Cardiac muscle cell (in vitro differentiated cells and primary cell): ENCODE data around the gene ZAR1. TPM values are rescaled to one million over a fixed set of nuclear protein-coding genes. Genes with fewer than 3 reads are reported as not detected.

ENCODE experiments used
- DNase-seq, 2 donors: peaks; one replicate each; pipeline versions ENCODE4 v3.0.0 to v3.0.0-alpha.2; 2010 to 2017; ENCODE audit warnings: low read depth in 1 of 2, low spot score in 1 of 2
- H3K27ac ChIP-seq: fragments of 200-600 bp; sonication (generic); 2 replicates; pipeline ENCODE4 v1.5.1; 2016
- H3K27me3 ChIP-seq: fragments of 200-600 bp; sonication (generic); 2 replicates; pipeline ENCODE4 v1.6.0; 2016; ENCODE audit warnings: control low read depth
- H3K36me3 ChIP-seq: fragments of 200-600 bp; sonication (generic); 2 replicates; pipeline ENCODE4 v1.5.1; 2016; ENCODE audit warnings: control low read depth
- H3K4me1 ChIP-seq: fragments of 200-600 bp; sonication (generic); 2 replicates; pipeline ENCODE4 v1.8.1; 2017; ENCODE audit warnings: low read depth, mild to moderate bottlenecking, mixed run types
- H3K4me3 ChIP-seq: fragments of 200-600 bp; sonication (generic); 2 replicates; pipeline ENCODE4 v1.5.1; 2016; ENCODE audit warnings: mild to moderate bottlenecking
- H3K9me3 ChIP-seq: fragments of 200-600 bp; sonication (generic); 2 replicates; pipeline ENCODE4 v1.5.1; 2017; ENCODE audit warnings: low read depth, mild to moderate bottlenecking, control low read depth
- CTCF ChIP-seq: IDR thresholded peaks from 2 replicates; pipeline ENCODE4 v1.5.1; 2012; ENCODE audit warnings: low read depth, mild to moderate bottlenecking, low read length
- polyA plus RNA-seq: library from polyadenylated mRNA; unstranded; fragments of >200 nt; fragmentation: Nextera tagmentation; extraction: Ambion mirVana; gene quantifications from 2 replicates; pipeline ENCODE4 v1.2.1, GENCODE V29; 2016
- total RNA-seq: library from RNA; depleted of rRNA; stranded (reverse); fragments of >200 nt; gene quantifications from 2 replicates; pipeline ENCODE4 v1.2.3, GENCODE V29; 2016

The ZAR1 gene
- total and polyA plus RNA-seq, 2 experiments from 2014 or later = not detected

- Histone ChIP-seq H3K4me1 (no peaks in the 10 kb centered on the region), H3K27ac (no peak overlapping the region), H3K36me3 (no peaks in the 10 kb centered on the region), H3K9me3 (no peaks in the 10 kb centered on the region), H3K27me3 (peaks cover 66% of the 10 kb centered on the region), H3K4me3 (peak overlapping the region; percentile 23)
- no peak for DNase-seq
- no peak for TF ChIP-seq CTCF
These were observed 845 bp downstream of the ZAR1 start for GRCh38 chr4:48490680-48491513.

DNA sequence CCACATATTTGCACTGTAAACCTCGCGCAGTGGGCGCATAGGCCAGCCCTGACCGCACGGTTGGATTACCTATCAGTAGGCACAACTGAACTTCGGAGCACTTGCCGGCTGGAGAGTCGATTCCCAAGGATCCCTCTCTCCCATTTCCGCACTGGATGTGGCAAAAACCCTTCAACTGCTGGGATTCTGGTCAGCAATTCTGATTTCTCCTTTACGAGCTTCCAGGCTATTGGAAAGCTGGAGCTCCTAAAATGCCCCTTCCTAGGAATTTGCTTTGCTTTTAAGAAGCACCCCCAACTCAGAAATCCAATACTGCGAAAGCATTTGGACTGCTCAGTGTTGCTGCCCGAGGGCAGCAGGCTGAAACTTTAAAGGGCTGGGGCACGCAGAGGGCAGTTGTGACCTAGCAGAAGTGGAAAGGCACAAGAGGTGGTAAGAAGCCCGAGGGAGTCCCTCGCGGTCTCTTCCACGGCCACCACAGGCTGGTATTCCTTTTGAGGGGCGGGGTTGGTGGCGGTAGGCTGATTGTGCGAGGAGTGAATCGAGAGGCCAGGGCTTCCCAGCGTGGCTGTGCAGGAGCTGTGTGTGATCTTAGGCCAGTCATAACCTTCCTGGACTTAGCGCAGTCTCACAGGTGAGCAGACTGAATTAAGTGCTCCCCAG, 1.6 kb downstream of the ZAR1 start:
- peaks cover 59% of the 10 kb centered on the region for H3K27me3 ChIP-seq
- TF ChIP-seq CTCF = no peak
- no peaks in the 10 kb centered on the region for H3K9me3 ChIP-seq
- H3K4me1 ChIP-seq = no peaks in the 10 kb centered on the region
- no peak overlapping the region for H3K4me3 ChIP-seq
- DNase-seq = no peak
- no peak overlapping the region for H3K27ac ChIP-seq
- no peaks in the 10 kb centered on the region for H3K36me3 ChIP-seq

DNA sequence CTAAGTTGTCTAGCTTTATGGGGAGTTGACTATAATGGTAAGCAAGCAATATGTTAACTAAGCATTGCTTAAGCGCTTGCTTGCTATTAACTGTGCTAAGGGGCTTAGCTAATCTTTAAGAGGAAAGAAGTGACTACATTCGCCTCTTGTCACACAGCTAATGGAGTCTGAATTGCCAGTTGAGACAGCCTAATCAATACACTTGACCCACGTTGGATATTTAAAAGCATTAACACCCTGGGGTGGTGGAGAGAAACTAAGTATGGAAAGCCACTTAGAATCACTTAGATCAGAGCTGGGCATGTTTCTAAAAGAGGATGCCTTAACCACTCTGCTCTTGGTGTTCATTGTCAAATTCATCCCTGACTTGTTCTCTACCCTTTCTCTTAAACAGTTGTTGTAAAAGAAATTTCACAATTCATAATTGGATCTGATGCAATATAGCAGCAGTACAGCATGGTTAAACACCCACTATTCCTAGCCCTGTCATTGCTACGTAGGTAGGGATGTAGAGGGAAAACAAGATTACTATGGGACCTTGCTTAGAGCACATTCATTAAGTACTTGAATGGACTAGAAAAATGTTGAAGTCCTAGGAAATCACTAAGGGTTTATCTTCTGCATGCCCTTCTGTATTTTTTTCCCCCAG, 3.5 kb downstream of the ZAR1 start:
- peak; percentile 18 to 19 for DNase-seq
- no peaks in the 10 kb centered on the region for H3K4me1 ChIP-seq
- H3K27me3 ChIP-seq = peaks cover 40% of the 10 kb centered on the region
- no peak overlapping the region for H3K4me3 ChIP-seq
- peaks cover 2% of the 10 kb centered on the region for H3K36me3 ChIP-seq
- H3K9me3 ChIP-seq = no peaks in the 10 kb centered on the region
- TF ChIP-seq CTCF = no peak
- no peak overlapping the region for H3K27ac ChIP-seq

DNA sequence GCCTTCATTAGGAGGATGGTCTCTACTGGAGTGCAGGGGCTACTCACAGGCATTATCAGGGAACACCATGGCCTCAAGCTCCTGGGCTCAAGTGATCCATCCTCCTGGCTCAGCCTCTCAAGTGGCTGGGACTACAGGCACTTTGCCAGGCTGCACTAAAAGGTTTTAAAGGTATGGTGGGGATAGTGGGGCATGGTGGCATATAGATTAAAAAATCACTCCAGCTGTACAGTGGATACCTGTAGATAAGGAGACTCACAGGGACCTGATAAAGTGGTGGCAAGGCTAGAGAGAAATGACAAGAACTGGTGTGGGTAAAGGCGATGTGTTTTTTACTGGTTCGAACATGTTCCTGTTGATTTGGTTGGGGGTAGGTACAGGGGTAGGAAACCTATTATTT, 5.9 kb downstream of the ZAR1 start:
- Histone ChIP-seq H3K36me3 (peaks cover 23% of the 10 kb centered on the region), H3K4me3 (no peak overlapping the region), H3K27me3 (peaks cover 16% of the 10 kb centered on the region), H3K4me1 (no peaks in the 10 kb centered on the region), H3K9me3 (no peaks in the 10 kb centered on the region), H3K27ac (no peak overlapping the region)
- TF ChIP-seq CTCF = no peak
- no peak for DNase-seq

GRCh38 chr4:48498895-48499294, 8.8 kb downstream of the ZAR1 start:
- no peak for DNase-seq
- H3K4me1 ChIP-seq = no peaks in the 10 kb centered on the region
- H3K27me3 ChIP-seq = no peaks in the 10 kb centered on the region
- peaks cover 34% of the 10 kb centered on the region for H3K36me3 ChIP-seq
- TF ChIP-seq CTCF = no peak
- no peak overlapping the region for H3K27ac ChIP-seq
- no peaks in the 10 kb centered on the region for H3K9me3 ChIP-seq
- H3K4me3 ChIP-seq = no peak overlapping the region
